Panc1 (cell line): ENCODE results near the gene KDM5C. TPM values are rescaled to one million over a fixed set of nuclear protein-coding genes. Genes with fewer than 3 reads are reported as not detected.

ENCODE experiments used
- ATAC-seq: fragments of 200-7000 bp; cut with Tn5 transposase; 2 replicates; pipeline ENCODE4 v1.9.1; 2020; ENCODE audit warnings: mild to moderate bottlenecking, moderate library complexity
- BruUV-seq: library from RNA; stranded (reverse); fragments of 400-500 nt; replicated peaks from 2 replicates; lab custom pipeline; 2021; lab: Mats Ljungman, UMichigan
- CTCF ChIA-PET: fragments of 300-600 bp; sonication (Branson Sonifier 250); formaldehyde crosslinking; loops from one replicate; lab custom pipeline; 2022; ENCODE audit warnings: antibody characterized with exemption; lab: Charles Lee
- POLR2A ChIA-PET: fragments of 300-600 bp; sonication (Branson Sonifier 250); formaldehyde crosslinking; loops from one replicate; lab custom pipeline; 2022; ENCODE audit warnings: antibody characterized with exemption; lab: Charles Lee
- DNase-seq: peaks from one replicate; pipeline ENCODE4 v3.0.0-alpha.2; 2010; ENCODE audit warnings: low read depth, low spot score
- H3K27ac ChIP-seq: 2 replicates; pipeline ENCODE4 v1.5.1; 2011; ENCODE audit warnings: mild to moderate bottlenecking, low read length, inconsistent platforms
- H3K27me3 ChIP-seq: fragments of 200-500 bp; sonication (Bioruptor generic); 2 replicates; pipeline ENCODE4 v1.6.0; 2014; ENCODE audit warnings: low read length, inconsistent platforms; ENCODE audit not compliant: control insufficient read depth, insufficient read depth
- H3K36me3 ChIP-seq: fragments of 200-500 bp; sonication (Bioruptor generic); 2 replicates; pipeline ENCODE4 v1.5.1; 2014; ENCODE audit warnings: inconsistent platforms, mild to moderate bottlenecking, low read length, moderate library complexity; ENCODE audit not compliant: control insufficient read depth, insufficient read depth
- H3K4me1 ChIP-seq: 2 replicates; pipeline ENCODE4 v1.5.1; 2011; ENCODE audit warnings: inconsistent platforms, mild to moderate bottlenecking, low read length, moderate library complexity; ENCODE audit not compliant: control insufficient read depth, insufficient read depth
- H3K4me3 ChIP-seq, 2 experiments: 2 replicates each; pipeline ENCODE4 v1.5.1; 2011 to 2012; ENCODE audit warnings: low read depth in 2 of 2, low read length in 2 of 2, mild to moderate bottlenecking in 2 of 2, inconsistent platforms in 1 of 2, moderate library complexity in 1 of 2
- H3K9me3 ChIP-seq: fragments of 200-500 bp; sonication (Bioruptor generic); 2 replicates; pipeline ENCODE4 v1.5.1; 2014; ENCODE audit warnings: low read depth, mild to moderate bottlenecking, inconsistent platforms, low read length, moderate library complexity; ENCODE audit not compliant: control insufficient read depth, insufficient read depth
- POLR2AphosphoS5 ChIP-seq: IDR thresholded peaks from 2 replicates; pipeline ENCODE4 v1.6.1; 2012; ENCODE audit warnings: mild to moderate bottlenecking, low read depth, low read length, moderate library complexity
- SIN3A ChIP-seq: IDR thresholded peaks from 2 replicates; pipeline ENCODE4 v1.6.1; 2012; ENCODE audit warnings: low read depth, mild to moderate bottlenecking, low read length, moderate library complexity, borderline replicate concordance; ENCODE audit not compliant: insufficient read depth
- TCF7L2 ChIP-seq: IDR thresholded peaks from 2 replicates; pipeline ENCODE4 v1.6.1; 2011; ENCODE audit warnings: mild to moderate bottlenecking, low read depth, low read length, inconsistent platforms
- in situ Hi-C: cut with HindIII; loops from 2 replicates; pipeline ENCODE4 v1.10.0; 2016; ENCODE audit warnings: low sequenced_read_pairs, low pct_unique_long_range_greater_than_20kb
- intact Hi-C: fragments of 100-400 bp; cut with micrococcal nuclease; formaldehyde crosslinking; loops from one replicate; pipeline ENCODE4 v1.10.0; 2022; ENCODE audit not compliant: unreplicated experiment
- total RNA-seq: library from RNA; stranded (reverse); gene quantifications from one replicate; pipeline ENCODE4 v1.2.1, GENCODE V29; 2021; ENCODE audit not compliant: unreplicated experiment
- TF ChIP-seq, protein P1 (sequence below), 2 experiments: IDR thresholded peaks; 2 replicates each; pipeline ENCODE4 v1.6.1; 2011 to 2012; ENCODE audit warnings: low read depth in 2 of 2, control low read depth in 1 of 2, low read length in 1 of 2, mild to moderate bottlenecking in 1 of 2, moderate library complexity in 1 of 2; ENCODE audit not compliant: insufficient read depth in 1 of 2
- TF ChIP-seq, protein P2 (sequence below): fragments of 450-650 bp; IDR thresholded peaks from 2 replicates; pipeline ENCODE4 v1.5.1; 2017; ENCODE audit warnings: mild to moderate bottlenecking

KDM5C gene
- total RNA-seq, 1 experiment from 2014 or later, result 104 TPM

DNA sequence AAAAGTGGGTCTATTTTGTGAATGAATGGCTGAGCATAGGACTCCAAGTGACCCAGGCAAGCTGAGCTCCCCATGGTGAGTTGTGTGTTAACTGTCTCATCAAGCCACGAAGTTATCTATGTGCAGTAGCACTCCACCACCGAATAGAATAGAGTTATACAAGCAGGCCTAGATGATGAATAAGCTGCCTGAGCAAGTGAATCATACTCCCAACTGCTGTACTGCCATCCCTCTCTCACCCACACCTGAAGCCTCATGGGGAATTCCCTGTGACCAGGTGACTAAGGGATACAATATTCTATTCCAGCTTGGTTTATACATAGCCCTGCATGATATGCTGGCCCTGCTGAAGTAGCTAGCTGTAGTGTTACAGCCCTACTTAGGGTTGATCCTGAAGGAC, 38.7 kb downstream of the KDM5C start:
- no peaks in the 10 kb centered on the region for H3K36me3 ChIP-seq
- in situ Hi-C loops (no loop called here), intact Hi-C loops (no loop called here)
- H3K4me1 ChIP-seq, result no peaks in the 10 kb centered on the region
- no peak overlapping the region for H3K27ac ChIP-seq
- H3K27me3 ChIP-seq, result no peaks in the 10 kb centered on the region
- TF ChIP-seq TCF7L2 (no peak), SIN3A (no peak), POLR2AphosphoS5 (no peak)
- TF ChIP-seq, protein P1, sequence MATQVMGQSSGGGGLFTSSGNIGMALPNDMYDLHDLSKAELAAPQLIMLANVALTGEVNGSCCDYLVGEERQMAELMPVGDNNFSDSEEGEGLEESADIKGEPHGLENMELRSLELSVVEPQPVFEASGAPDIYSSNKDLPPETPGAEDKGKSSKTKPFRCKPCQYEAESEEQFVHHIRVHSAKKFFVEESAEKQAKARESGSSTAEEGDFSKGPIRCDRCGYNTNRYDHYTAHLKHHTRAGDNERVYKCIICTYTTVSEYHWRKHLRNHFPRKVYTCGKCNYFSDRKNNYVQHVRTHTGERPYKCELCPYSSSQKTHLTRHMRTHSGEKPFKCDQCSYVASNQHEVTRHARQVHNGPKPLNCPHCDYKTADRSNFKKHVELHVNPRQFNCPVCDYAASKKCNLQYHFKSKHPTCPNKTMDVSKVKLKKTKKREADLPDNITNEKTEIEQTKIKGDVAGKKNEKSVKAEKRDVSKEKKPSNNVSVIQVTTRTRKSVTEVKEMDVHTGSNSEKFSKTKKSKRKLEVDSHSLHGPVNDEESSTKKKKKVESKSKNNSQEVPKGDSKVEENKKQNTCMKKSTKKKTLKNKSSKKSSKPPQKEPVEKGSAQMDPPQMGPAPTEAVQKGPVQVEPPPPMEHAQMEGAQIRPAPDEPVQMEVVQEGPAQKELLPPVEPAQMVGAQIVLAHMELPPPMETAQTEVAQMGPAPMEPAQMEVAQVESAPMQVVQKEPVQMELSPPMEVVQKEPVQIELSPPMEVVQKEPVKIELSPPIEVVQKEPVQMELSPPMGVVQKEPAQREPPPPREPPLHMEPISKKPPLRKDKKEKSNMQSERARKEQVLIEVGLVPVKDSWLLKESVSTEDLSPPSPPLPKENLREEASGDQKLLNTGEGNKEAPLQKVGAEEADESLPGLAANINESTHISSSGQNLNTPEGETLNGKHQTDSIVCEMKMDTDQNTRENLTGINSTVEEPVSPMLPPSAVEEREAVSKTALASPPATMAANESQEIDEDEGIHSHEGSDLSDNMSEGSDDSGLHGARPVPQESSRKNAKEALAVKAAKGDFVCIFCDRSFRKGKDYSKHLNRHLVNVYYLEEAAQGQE (IDR thresholded peaks at IDR 0.05; ENCODE audit: insufficient read depth in 1 of 2, low read depth in 2 of 2, low read length in 1 of 2), result no peak
- TF ChIP-seq, protein P2, sequence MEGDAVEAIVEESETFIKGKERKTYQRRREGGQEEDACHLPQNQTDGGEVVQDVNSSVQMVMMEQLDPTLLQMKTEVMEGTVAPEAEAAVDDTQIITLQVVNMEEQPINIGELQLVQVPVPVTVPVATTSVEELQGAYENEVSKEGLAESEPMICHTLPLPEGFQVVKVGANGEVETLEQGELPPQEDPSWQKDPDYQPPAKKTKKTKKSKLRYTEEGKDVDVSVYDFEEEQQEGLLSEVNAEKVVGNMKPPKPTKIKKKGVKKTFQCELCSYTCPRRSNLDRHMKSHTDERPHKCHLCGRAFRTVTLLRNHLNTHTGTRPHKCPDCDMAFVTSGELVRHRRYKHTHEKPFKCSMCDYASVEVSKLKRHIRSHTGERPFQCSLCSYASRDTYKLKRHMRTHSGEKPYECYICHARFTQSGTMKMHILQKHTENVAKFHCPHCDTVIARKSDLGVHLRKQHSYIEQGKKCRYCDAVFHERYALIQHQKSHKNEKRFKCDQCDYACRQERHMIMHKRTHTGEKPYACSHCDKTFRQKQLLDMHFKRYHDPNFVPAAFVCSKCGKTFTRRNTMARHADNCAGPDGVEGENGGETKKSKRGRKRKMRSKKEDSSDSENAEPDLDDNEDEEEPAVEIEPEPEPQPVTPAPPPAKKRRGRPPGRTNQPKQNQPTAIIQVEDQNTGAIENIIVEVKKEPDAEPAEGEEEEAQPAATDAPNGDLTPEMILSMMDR, result no peak
- H3K4me3 ChIP-seq, result no peak overlapping the region
- DNase-seq, result no peak
- no peaks in the 10 kb centered on the region for H3K9me3 ChIP-seq
- POLR2A ChIA-PET, result interaction anchor here (0.5 kb wide), 1 partner anchor 498 kb away, joined by 3 read pairs; no protein-coding TSS in a partner anchor
- CTCF ChIA-PET, result no interaction called here
- peak; percentile 52; the same call in 1 of the 2 replicates for ATAC-seq
- BruUV-seq, result no TSS peak

DNA sequence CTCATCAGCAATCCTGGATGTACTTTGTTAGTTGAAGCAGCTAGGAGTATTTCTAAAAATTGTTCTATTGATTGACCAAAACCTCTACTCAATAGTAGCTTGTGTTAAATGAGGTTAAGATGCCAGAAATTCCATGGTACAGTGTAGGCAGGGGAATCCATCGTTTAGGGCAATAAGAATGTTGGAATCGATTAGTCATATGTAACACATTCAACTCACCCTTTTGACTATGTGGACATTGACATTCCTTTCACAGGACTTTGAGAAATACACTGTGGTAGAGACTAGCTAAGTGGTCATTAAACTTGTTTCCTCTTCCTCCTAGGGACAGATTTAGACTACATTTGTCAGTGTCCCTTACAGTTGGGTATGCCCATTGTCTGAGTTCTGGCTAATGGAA, 40.2 kb downstream of the KDM5C start:
- 0 out of 2 replicates have a peak, but pooled peaks have one; percentile 10 for ATAC-seq
- Histone ChIP-seq H3K27ac (no peak overlapping the region), H3K4me1 (no peaks in the 10 kb centered on the region), H3K9me3 (no peaks in the 10 kb centered on the region), H3K36me3 (no peaks in the 10 kb centered on the region), H3K27me3 (no peaks in the 10 kb centered on the region), H3K4me3 (no peak overlapping the region)
- TF ChIP-seq POLR2AphosphoS5, result no peak
- TF ChIP-seq TCF7L2, result no peak
- TF ChIP-seq, protein P1 (IDR thresholded peaks at IDR 0.05; ENCODE audit: insufficient read depth in 1 of 2, low read depth in 2 of 2, low read length in 1 of 2), result no peak
- TF ChIP-seq SIN3A, result no peak
- TF ChIP-seq, protein P2, result no peak
- no peak for DNase-seq
- CTCF ChIA-PET, result no interaction called here
- in situ Hi-C loops (no loop called here), intact Hi-C loops (no loop called here)
- POLR2A ChIA-PET, result no interaction called here
- no TSS peak for BruUV-seq
